Skeletal muscle tissue (tissue), 4 donors: ENCODE measurements around the gene UBE2G1. TPM values are rescaled to one million over a fixed set of nuclear protein-coding genes. Genes with fewer than 3 reads are reported as not detected.
"Not testable (repeated sequence)": the region's sequence is repeated elsewhere in the genome, so short reads cannot be mapped to it uniquely, and the experiment has no call there.

Source experiments
- H3K27ac ChIP-seq: one replicate; pipeline ENCODE4 v1.7.0; 2013; ENCODE audit warnings: mild to moderate bottlenecking, low read depth, low read length, inconsistent platforms
- H3K27me3 ChIP-seq, 3 donors: one replicate each; pipeline ENCODE4 v1.7.0; 2013; ENCODE audit warnings: low read length in 3 of 3; ENCODE audit not compliant: control insufficient read depth in 3 of 3, insufficient read depth in 3 of 3
- H3K36me3 ChIP-seq, 3 donors: one replicate each; pipeline ENCODE4 v1.7.0; 2013; ENCODE audit warnings: low read length in 3 of 3; ENCODE audit not compliant: control insufficient read depth in 3 of 3, insufficient read depth in 3 of 3
- H3K4me1 ChIP-seq, 3 donors: one replicate each; pipeline ENCODE4 v1.7.0; 2013; ENCODE audit warnings: low read length in 3 of 3, mild to moderate bottlenecking in 3 of 3; ENCODE audit not compliant: control insufficient read depth in 3 of 3, insufficient read depth in 3 of 3
- H3K4me3 ChIP-seq, 3 donors: one replicate each; pipeline ENCODE4 v1.7.0; 2013; ENCODE audit warnings: low read length in 3 of 3
- H3K9ac ChIP-seq, 3 donors: one replicate each; pipeline ENCODE4 v1.7.0; 2013; ENCODE audit warnings: low read length in 3 of 3, mild to moderate bottlenecking in 3 of 3, moderate library complexity in 2 of 3, low read depth in 1 of 3
- H3K9me3 ChIP-seq, 3 donors: one replicate each; pipeline ENCODE4 v1.7.0; 2013; ENCODE audit warnings: low read length in 3 of 3; ENCODE audit not compliant: control insufficient read depth in 3 of 3
- total RNA-seq: library from RNA; depleted of rRNA; stranded (reverse); fragments of >200 nt; gene quantifications from one replicate; pipeline ENCODE4 v1.2.3, GENCODE V29; 2014
- donor health status: Osteomylitis.

The UBE2G1 gene
- total RNA-seq, 1 donor from 2014 or later: 49.1 TPM

- H3K4me3 ChIP-seq: peak overlapping the region; percentile 86 to 95 (median 94)
- peaks cover 2 to 6% (median 3%) of the 10 kb centered on the region in 3 donors for H3K9me3 ChIP-seq
- H3K27ac ChIP-seq: peak overlapping the region; percentile 63
- H3K27me3 ChIP-seq: no peaks in the 10 kb centered on the region
- H3K4me1 ChIP-seq: peaks cover 19 to 23% (median 19%) of the 10 kb centered on the region in 3 donors
- peak overlapping the region; percentile 87 to 94 (median 89) for H3K9ac ChIP-seq
- peaks cover 3 to 11% (median 11%) of the 10 kb centered on the region in 3 donors for H3K36me3 ChIP-seq
Measured at GRCh38 chr17:4262703-4263102, 103.8 kb downstream of the UBE2G1 start.

DNA sequence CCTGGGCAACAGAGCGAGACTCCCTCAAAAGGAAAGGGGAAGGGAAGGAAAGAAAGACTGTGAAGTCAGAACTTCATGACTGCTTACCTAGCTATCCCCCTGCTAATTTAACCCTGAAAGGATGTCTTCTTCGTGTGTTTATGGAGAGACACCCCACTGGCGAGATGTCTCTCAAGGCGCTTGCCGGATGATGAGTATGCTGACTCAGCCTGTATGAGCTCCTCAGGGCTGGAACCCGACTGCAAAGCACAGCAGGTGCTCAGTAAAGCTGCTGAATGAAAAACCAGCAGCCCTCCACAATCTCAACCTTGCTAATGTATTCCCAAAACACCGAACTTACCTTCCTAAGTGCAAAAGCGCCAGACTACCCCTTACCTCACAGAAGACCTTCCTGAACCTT lies 105.0 kb downstream of the UBE2G1 start:
- Histone ChIP-seq H3K4me3 (no peak overlapping the region), H3K9me3 (peaks cover 2 to 6% (median 3%) of the 10 kb centered on the region in 3 donors), H3K27ac (no peak overlapping the region), H3K27me3 (no peaks in the 10 kb centered on the region), H3K9ac (no peak overlapping the region), H3K36me3 (peaks cover 0 to 7% (median 6%) of the 10 kb centered on the region in 3 donors), H3K4me1 (peaks cover 19 to 23% (median 19%) of the 10 kb centered on the region in 3 donors)

GRCh38 chr17:4258867-4259266 lies 107.6 kb downstream of the UBE2G1 start:
- no peak overlapping the region for H3K9ac ChIP-seq
- no peak overlapping the region for H3K27ac ChIP-seq
- peaks cover 2 to 6% (median 3%) of the 10 kb centered on the region in 3 donors for H3K9me3 ChIP-seq
- H3K27me3 ChIP-seq: no peaks in the 10 kb centered on the region
- H3K36me3 ChIP-seq: peaks cover 0 to 7% (median 6%) of the 10 kb centered on the region in 3 donors
- peaks cover 11 to 14% (median 12%) of the 10 kb centered on the region in 3 donors for H3K4me1 ChIP-seq
- no peak overlapping the region for H3K4me3 ChIP-seq

GRCh38 chr17:4256952-4257351 lies 109.5 kb downstream of the UBE2G1 start:
- no peak overlapping the region for H3K9ac ChIP-seq
- H3K27ac ChIP-seq: no peak overlapping the region
- H3K36me3 ChIP-seq: peaks cover 0 to 7% (median 6%) of the 10 kb centered on the region in 3 donors
- peaks cover 2 to 6% (median 3%) of the 10 kb centered on the region in 3 donors for H3K9me3 ChIP-seq
- no peak overlapping the region for H3K4me3 ChIP-seq
- H3K27me3 ChIP-seq: no peaks in the 10 kb centered on the region
- peaks cover 0 to under 1% (median 0%) of the 10 kb centered on the region in 3 donors for H3K4me1 ChIP-seq

GRCh38 chr17:4255271-4255670 lies 111.2 kb downstream of the UBE2G1 start:
- H3K27ac ChIP-seq, H3K9ac ChIP-seq: not testable (repeated sequence)

GRCh38 chr17:4250887-4251286 lies 115.6 kb downstream of the UBE2G1 start:
- H3K9me3 ChIP-seq: no peaks in the 10 kb centered on the region
- H3K4me3 ChIP-seq: no peak overlapping the region
- H3K9ac ChIP-seq: no peak overlapping the region
- H3K4me1 ChIP-seq: peaks cover 23 to 35% (median 31%) of the 10 kb centered on the region in 3 donors
- no peaks in the 10 kb centered on the region for H3K27me3 ChIP-seq
- peaks cover 0 to 5% (median 4%) of the 10 kb centered on the region in 3 donors for H3K36me3 ChIP-seq
- H3K27ac ChIP-seq: no peak overlapping the region

More at GRCh38 chr17:4255271-4255670, 111.2 kb downstream of the UBE2G1 start:
- H3K36me3 ChIP-seq, H3K27me3 ChIP-seq, H3K4me3 ChIP-seq, H3K9me3 ChIP-seq, H3K4me1 ChIP-seq: not testable (repeated sequence)

DNA sequence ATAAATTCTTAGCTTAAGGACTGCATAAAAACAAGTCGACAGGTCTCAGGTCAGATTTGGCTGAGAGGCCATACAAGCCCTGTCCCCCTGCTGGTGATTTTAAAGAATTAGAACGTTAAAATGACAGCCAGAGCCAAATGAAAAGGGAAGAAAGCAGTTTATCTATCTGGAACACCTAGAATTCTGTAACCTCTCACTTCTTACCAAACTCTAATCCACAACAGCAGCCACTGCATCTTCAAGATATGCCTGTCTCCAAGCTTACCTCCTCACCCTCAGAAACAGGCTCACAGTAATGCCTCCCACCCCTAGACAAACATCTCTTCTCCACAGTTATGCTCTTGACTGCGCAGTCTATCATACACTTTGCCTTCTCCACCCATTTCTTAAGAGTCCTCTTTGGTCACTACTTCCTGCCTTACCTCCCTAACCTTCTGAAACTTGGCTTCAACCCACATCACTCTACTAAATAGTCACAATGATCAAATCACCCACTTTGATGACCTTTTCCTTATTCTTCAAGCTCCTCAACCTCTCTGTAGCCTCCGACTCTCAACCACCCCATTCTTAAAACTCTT lies 116.9 kb downstream of the UBE2G1 start:
- Histone ChIP-seq H3K4me1 (peaks cover 23 to 35% (median 31%) of the 10 kb centered on the region in 3 donors), H3K27me3 (no peaks in the 10 kb centered on the region), H3K9me3 (no peaks in the 10 kb centered on the region), H3K4me3 (no peak overlapping the region), H3K9ac (no peak overlapping the region), H3K36me3 (peaks cover 0 to 5% (median 4%) of the 10 kb centered on the region in 3 donors), H3K27ac (no peak overlapping the region)

GRCh38 chr17:4248504-4249277 lies 117.8 kb downstream of the UBE2G1 start:
- Histone ChIP-seq H3K4me1 (peaks cover 23 to 35% (median 31%) of the 10 kb centered on the region in 3 donors), H3K4me3 (no peak overlapping the region), H3K27ac (no peak overlapping the region), H3K27me3 (no peaks in the 10 kb centered on the region), H3K36me3 (peaks cover 0 to 5% (median 4%) of the 10 kb centered on the region in 3 donors), H3K9me3 (no peaks in the 10 kb centered on the region), H3K9ac (peak overlapping the region in 2 of 3 donors; percentile 7 to 16)

DNA sequence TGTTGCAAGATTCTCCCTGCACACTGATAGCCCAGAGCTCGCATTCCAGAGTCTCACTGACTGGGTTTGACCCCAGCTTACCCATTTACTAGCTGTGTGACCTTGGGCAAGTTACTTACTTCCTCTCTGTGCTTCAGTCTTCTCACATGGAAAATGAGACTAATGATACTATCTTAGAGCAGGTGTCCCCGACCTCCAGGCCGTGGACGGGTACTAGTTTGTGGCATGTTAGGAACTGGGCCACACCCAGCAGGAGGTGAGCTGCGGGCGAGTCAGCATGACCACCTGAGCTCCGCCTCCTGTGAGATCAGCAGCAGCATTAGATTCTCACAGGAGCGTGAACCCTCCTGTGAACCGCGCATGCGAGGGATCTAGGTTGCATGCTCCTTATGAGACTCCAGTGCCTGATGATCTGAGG lies 118.5 kb downstream of the UBE2G1 start:
- Histone ChIP-seq H3K36me3 (peaks cover 0 to 5% (median 4%) of the 10 kb centered on the region in 3 donors), H3K27me3 (no peaks in the 10 kb centered on the region), H3K4me1 (peaks cover 23 to 35% (median 31%) of the 10 kb centered on the region in 3 donors), H3K9me3 (no peaks in the 10 kb centered on the region), H3K9ac (no peak overlapping the region), H3K4me3 (no peak overlapping the region), H3K27ac (no peak overlapping the region)
